Retinal pigment epithelial cell (primary cell): ENCODE results near the gene VPS25.
"Not testable (repeated sequence)": the region's sequence is repeated elsewhere in the genome, so short reads cannot be mapped to it uniquely, and the experiment has no call there.

Experiments
- DNase-seq: peaks from one replicate; pipeline ENCODE4 v3.0.0-alpha.2; 2010; ENCODE audit warnings: low read depth
- H3K4me3 ChIP-seq: 2 replicates; pipeline ENCODE4 v1.5.1; 2011; ENCODE audit warnings: mild to moderate bottlenecking, low read length, control low read depth, moderate library complexity
- CTCF ChIP-seq: conservative IDR thresholded peaks from 2 replicates; pipeline ENCODE4 v1.5.1; 2011; ENCODE audit warnings: low read depth, low read length, control low read depth, inconsistent platforms

Gene VPS25

DNA sequence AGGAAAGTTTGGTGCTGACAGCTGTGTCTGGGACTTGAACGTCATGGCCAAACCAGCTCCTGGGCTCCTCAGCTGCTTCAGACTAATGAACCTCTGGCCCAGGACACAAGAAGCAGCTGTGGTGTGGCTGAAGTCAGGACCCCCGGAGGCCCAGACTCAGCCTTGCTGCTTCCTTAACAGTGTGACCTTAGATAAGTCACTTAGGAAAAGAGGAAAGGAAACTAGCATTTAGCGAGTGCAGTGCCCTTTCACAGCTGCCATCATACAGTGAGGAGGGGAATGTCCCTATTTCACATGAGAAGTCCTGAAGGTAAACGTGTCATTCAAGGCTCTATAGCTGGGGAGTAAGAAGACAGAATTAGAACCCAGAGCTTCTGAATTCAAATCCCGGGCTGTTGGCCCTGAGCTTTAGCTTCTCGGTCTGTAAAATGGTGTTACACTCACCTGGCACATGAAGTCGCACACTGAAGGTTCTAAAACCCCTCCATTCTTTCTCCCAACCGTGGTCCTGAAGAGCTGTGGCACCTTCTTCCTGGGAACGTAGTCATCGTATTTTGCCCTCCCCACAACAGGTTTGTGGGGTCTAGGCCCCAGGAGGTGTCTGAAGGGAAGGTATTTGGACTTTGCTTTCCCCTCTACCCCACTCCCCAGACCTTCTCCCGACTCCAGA is 13.1 kb upstream of the VPS25 start:
- no peak for DNase-seq
- TF ChIP-seq CTCF: no peak
- peak overlapping the region; percentile 30 for H3K4me3 ChIP-seq

DNA sequence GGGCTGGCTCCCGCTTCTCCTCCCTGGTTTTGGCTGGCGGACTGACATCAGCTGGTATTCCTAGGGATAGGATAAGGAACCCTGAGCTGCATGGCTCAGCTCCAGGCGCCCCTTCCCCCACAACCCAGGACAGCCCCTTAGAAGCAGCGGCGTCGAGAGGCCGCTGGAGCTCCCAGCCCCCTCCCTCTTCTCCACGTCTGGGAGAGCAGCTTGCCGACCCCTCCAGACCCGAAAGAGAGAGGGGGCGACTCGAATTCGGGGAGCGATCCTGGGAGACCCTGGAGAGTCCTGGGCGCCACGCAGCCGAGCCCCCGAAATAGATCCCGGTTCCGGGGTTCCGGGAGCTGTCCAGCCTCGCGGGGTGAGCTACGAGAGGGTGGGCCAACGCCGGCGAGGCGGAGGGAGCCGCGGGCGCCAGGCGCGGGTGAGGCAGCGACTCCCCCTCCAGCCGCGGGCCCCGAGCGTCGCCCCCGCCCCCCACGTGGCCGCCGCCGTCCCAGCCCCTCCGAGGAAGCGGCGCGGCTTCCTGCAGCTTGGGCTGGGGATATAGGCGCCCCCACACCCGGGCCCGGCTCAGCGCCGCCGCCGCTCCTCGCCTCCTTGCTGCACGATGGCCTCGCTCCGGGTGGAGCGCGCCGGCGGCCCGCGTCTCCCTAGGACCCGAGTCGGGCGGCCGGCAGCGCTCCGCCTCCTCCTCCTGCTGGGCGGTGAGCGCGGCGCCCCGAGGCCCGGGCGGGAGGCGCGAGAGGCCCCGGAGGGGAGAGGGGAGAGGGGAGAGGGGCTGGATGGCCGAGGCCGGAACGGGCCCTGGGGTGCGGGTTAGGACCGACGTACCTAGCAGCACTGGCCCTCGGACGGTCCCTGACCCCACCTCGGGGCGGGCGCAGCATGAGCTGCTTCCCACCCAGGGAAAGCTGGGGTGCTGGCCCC is 12.3 kb upstream of the VPS25 start, which contains the start of gene RAMP2:
Gene RAMP2, plus strand, starts transcription at position 576 of the 930 bp plus-strand sequence. Its CDS starts 35 bp downstream, at position 611.
- H3K4me3 ChIP-seq: peak within 1 kb of the TSS; percentile 30
- no peak for TF ChIP-seq CTCF
- no peak for DNase-seq

GRCh38 chr17:42761638-42762037 is 11.6 kb upstream of the VPS25 start:
- DNase-seq: no peak
- peak overlapping the region; percentile 25 for H3K4me3 ChIP-seq
- no peak for TF ChIP-seq CTCF

- H3K4me3 ChIP-seq: no peak overlapping the region
- DNase-seq: no peak
- no peak for TF ChIP-seq CTCF
Measured at GRCh38 chr17:42766124-42766523, 7.1 kb upstream of the VPS25 start.

DNA sequence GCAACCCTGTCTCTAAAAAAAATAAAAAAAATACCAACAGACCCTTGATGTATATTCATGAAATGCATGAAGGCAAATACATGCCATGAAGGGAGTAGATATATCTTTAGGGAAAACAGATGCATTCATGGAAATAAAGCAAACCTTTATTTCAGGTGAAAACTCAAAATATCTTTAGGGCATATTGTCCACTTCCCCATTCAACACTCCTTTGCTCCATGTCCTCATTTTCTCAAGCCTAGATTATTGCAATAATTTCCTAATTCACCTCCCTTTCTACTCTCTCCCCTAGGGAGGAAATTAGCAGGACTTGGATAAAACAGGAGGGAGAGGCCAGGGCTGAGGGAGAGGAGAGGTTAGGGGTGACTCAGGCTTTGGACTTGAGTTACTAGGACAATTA is 5.7 kb upstream of the VPS25 start:
- H3K4me3 ChIP-seq: no peak overlapping the region
- no peak for TF ChIP-seq CTCF
- DNase-seq: no peak

GRCh38 chr17:42768006-42768405 is 5.2 kb upstream of the VPS25 start:
- not testable (repeated sequence) for DNase-seq, H3K4me3 ChIP-seq

GRCh38 chr17:42769964-42770363 is 3.3 kb upstream of the VPS25 start:
- not testable (repeated sequence) for H3K4me3 ChIP-seq, DNase-seq

GRCh38 chr17:42772945-42773289 is 332 bp upstream of the VPS25 start:
- peak overlapping the region; percentile 98 for H3K4me3 ChIP-seq
- no peak for TF ChIP-seq CTCF
- no peak for DNase-seq
